ENCODE results near the gene RAB9B. TPM values are rescaled to one million over a fixed set of nuclear protein-coding genes. Genes with fewer than 3 reads are reported as not detected.

RAB9B gene
- total RNA-seq, 1 experiment from 2014 or later = 0.62 TPM

GRCh38 chrX:103773445-103773844, 58.6 kb downstream of the RAB9B start:
- BruUV-seq (replicated peaks) = no TSS peak
- H3K27me3 ChIP-seq (ENCODE audit: control insufficient read depth, insufficient read depth, low read length) = peaks cover 10% of the 10 kb centered on the region
- H3K4me3 ChIP-seq (ENCODE audit: low read depth in 2 of 2, low read length in 2 of 2) = no peak overlapping the region
- in situ Hi-C loops (cut with HindIII; ENCODE audit: low pct_unique_long_range_greater_than_20kb, low sequenced_read_pairs) (no loop called here), intact Hi-C loops (cut with micrococcal nuclease; ENCODE audit: unreplicated experiment) (loop anchor here (5.0 to 10.0 kb wide), 2 partner anchors 59 to 86 kb away; partner anchors contain the start of genes MORF4L2 and TMEM31)
- CTCF ChIA-PET = interaction anchor here (1.4 kb wide), 1 partner anchor 20 kb away, joined by 4 read pairs; no protein-coding TSS in a partner anchor
- H3K9me3 ChIP-seq (ENCODE audit: control insufficient read depth, insufficient read depth, low read depth, low read length) = no peaks in the 10 kb centered on the region
- ATAC-seq (no peak), DNase-seq (ENCODE audit: low read depth, low spot score) (no peak)
- POLR2A ChIA-PET = interaction anchor here (0.6 kb wide), 1 partner anchor 97 kb away, joined by 3 read pairs; no protein-coding TSS in a partner anchor
- no peaks in the 10 kb centered on the region for H3K36me3 ChIP-seq (ENCODE audit: control insufficient read depth, insufficient read depth, low read length)
- no peaks in the 10 kb centered on the region; the same call in none of the 2 replicates for H3K4me1 ChIP-seq (ENCODE audit: control insufficient read depth, insufficient read depth, low read length)
- TF ChIP-seq CTCF (IDR thresholded peaks at IDR 0.05) (no peak), SIN3A (IDR thresholded peaks at IDR 0.05; ENCODE audit: borderline replicate concordance, insufficient read depth, low read depth, low read length) (no peak), POLR2AphosphoS5 (IDR thresholded peaks at IDR 0.05; ENCODE audit: low read depth, low read length) (no peak), REST (IDR thresholded peaks at IDR 0.05; ENCODE audit: insufficient read depth in 1 of 2, low read depth in 2 of 2, low read length in 1 of 2) (no peak), TCF7L2 (IDR thresholded peaks at IDR 0.05; ENCODE audit: low read depth, low read length) (no peak)
- H3K27ac ChIP-seq (ENCODE audit: low read length) = no peak overlapping the region

Other genes with a start within 250 kb of the RAB9B start
- 84.1 TPM for gene TCEAL4, start 246.7 kb downstream of the RAB9B start, total RNA-seq (2021; ENCODE audit: unreplicated experiment)
- gene TCEAL3, start 224.3 kb downstream of the RAB9B start, total RNA-seq (2021; ENCODE audit: unreplicated experiment) = 23.8 TPM
- gene TCEAL1, start 203.3 kb downstream of the RAB9B start, total RNA-seq (2021; ENCODE audit: unreplicated experiment) = 31.7 TPM
- 500 TPM for gene MORF4L2, start 145.6 kb downstream of the RAB9B start, total RNA-seq (2021; ENCODE audit: unreplicated experiment)
- not detected for gene TMEM31, start 121.3 kb downstream of the RAB9B start, total RNA-seq (2021; ENCODE audit: unreplicated experiment)
- gene PLP1, start 55.4 kb downstream of the RAB9B start, total RNA-seq (2021; ENCODE audit: unreplicated experiment) = 0.13 TPM
- gene TMSB15B, start 130.4 kb upstream of the RAB9B start, total RNA-seq (2021; ENCODE audit: unreplicated experiment) = 10.4 TPM
- not detected for gene H2BW1, start 181.5 kb upstream of the RAB9B start, total RNA-seq (2021; ENCODE audit: unreplicated experiment)
- gene H2BW2, start 207.7 kb upstream of the RAB9B start, total RNA-seq (2021; ENCODE audit: unreplicated experiment) = not detected
- 2.1 TPM for gene TMSB15C, start 244.0 kb upstream of the RAB9B start, total RNA-seq (2021; ENCODE audit: unreplicated experiment)